Thoracic aorta (tissue), 2 donors: ENCODE results near the gene CCL22. TPM values are rescaled to one million over a fixed set of nuclear protein-coding genes. Genes with fewer than 3 reads are reported as not detected.

Experiments used
- ATAC-seq: fragments of 150-250 bp; one replicate; pipeline ENCODE4 v1.8.0; 2017; ENCODE audit warnings: low read depth; ENCODE audit not compliant: insufficient number of reproducible peaks, low FRiP score
- DNase-seq: peaks from one replicate; pipeline ENCODE4 v3.0.0-alpha.2; 2020; ENCODE audit warnings: low spot score
- H3K27ac ChIP-seq, 2 donors: fragments of 200-600 bp; sonication (generic); 1 replicate in 1 of 2; 2 replicates in 1 of 2; pipeline ENCODE4 v1.5.1; 2016; ENCODE audit warnings: mild to moderate bottlenecking in 2 of 2, moderate library complexity in 2 of 2
- H3K27me3 ChIP-seq: fragments of 200-600 bp; sonication (generic); replicated peaks from 2 replicates; pipeline ENCODE4 v1.6.0; 2016; ENCODE audit warnings: mild to moderate bottlenecking; ENCODE audit not compliant: insufficient read depth
- H3K36me3 ChIP-seq: fragments of 200-600 bp; sonication (generic); one replicate; pipeline ENCODE4 v1.5.1; 2016
- H3K4me1 ChIP-seq, 2 donors: fragments of 200-600 bp; sonication (generic); 1 replicate in 1 of 2; 2 replicates in 1 of 2; pipeline versions ENCODE4 v1.5.1 to v1.6.0; 2016; ENCODE audit warnings: low read depth in 2 of 2, mild to moderate bottlenecking in 1 of 2; ENCODE audit not compliant: control insufficient read depth in 1 of 2
- H3K4me3 ChIP-seq: fragments of 200-600 bp; sonication (generic); 2 replicates; pipeline ENCODE4 v1.5.1; 2016; ENCODE audit warnings: mild to moderate bottlenecking
- H3K9me3 ChIP-seq: fragments of 200-600 bp; sonication (generic); 2 replicates; pipeline ENCODE4 v1.5.1; 2016
- CTCF ChIP-seq: fragments of 200-600 bp; sonication (generic); IDR thresholded peaks from one replicate; pipeline ENCODE4 v1.5.1; 2019; ENCODE audit warnings: antibody characterized with exemption
- total RNA-seq, 2 donors: library from RNA; depleted of rRNA; stranded (reverse); fragments of >200 nt; gene quantifications; one replicate each; pipeline versions ENCODE4 v1.1.0 to v1.2.3, GENCODE V29; 2016

The CCL22 gene
- total RNA-seq, 2 donors from 2014 or later, result not detected

- Histone ChIP-seq H3K27me3 (no peaks in the 10 kb centered on the region), H3K4me1 (peaks cover 18 to 50% of the 10 kb centered on the region in 2 donors), H3K27ac (no peak overlapping the region), H3K36me3 (peaks cover 15% of the 10 kb centered on the region), H3K9me3 (no peaks in the 10 kb centered on the region), H3K4me3 (peak overlapping the region; percentile 33)
- no peak for TF ChIP-seq CTCF
- DNase-seq (no peak), ATAC-seq (no peak)
Measured at GRCh38 chr16:57386381-57386951, 27.9 kb downstream of the CCL22 start.

- Histone ChIP-seq H3K27ac (no peak overlapping the region), H3K9me3 (no peaks in the 10 kb centered on the region), H3K4me1 (peaks cover 18 to 42% of the 10 kb centered on the region in 2 donors), H3K27me3 (no peaks in the 10 kb centered on the region), H3K36me3 (peaks cover 7% of the 10 kb centered on the region), H3K4me3 (no peak overlapping the region)
- DNase-seq, result no peak
- no peak for ATAC-seq
- no peak for TF ChIP-seq CTCF
Measured at GRCh38 chr16:57387598-57388354, 29.2 kb downstream of the CCL22 start.

GRCh38 chr16:57388359-57389086, 29.9 kb downstream of the CCL22 start:
- Histone ChIP-seq H3K27me3 (no peaks in the 10 kb centered on the region), H3K27ac (no peak overlapping the region), H3K4me3 (no peak overlapping the region), H3K4me1 (peaks cover 17 to 38% of the 10 kb centered on the region in 2 donors), H3K36me3 (peaks cover 1% of the 10 kb centered on the region), H3K9me3 (no peaks in the 10 kb centered on the region)
- ATAC-seq (no peak), DNase-seq (no peak)
- TF ChIP-seq CTCF, result no peak

- no peak overlapping the region for H3K27ac ChIP-seq
- H3K27me3 ChIP-seq, result no peaks in the 10 kb centered on the region
- no peak for TF ChIP-seq CTCF
- H3K9me3 ChIP-seq, result no peaks in the 10 kb centered on the region
- no peak for ATAC-seq
- no peak overlapping the region for H3K4me3 ChIP-seq
- no peak for DNase-seq
- H3K4me1 ChIP-seq, result peaks cover 12 to 32% of the 10 kb centered on the region in 2 donors
- no peaks in the 10 kb centered on the region for H3K36me3 ChIP-seq
Measured at GRCh38 chr16:57389087-57389468, 30.5 kb downstream of the CCL22 start.

GRCh38 chr16:57390636-57391295, 32.2 kb downstream of the CCL22 start:
- no peak for TF ChIP-seq CTCF
- Histone ChIP-seq H3K27ac (no peak overlapping the region), H3K27me3 (no peaks in the 10 kb centered on the region), H3K36me3 (no peaks in the 10 kb centered on the region), H3K4me3 (no peak overlapping the region), H3K9me3 (no peaks in the 10 kb centered on the region), H3K4me1 (peaks cover 6 to 24% of the 10 kb centered on the region in 2 donors)
- no peak for DNase-seq
- ATAC-seq, result no peak
